Stimulated activated CD4-positive, alpha-beta T cell treated with anti-CD3 and anti-CD28 coated beads, Interleukin-15, amount 100 ng/mL, for 24 hours (primary cell): ENCODE measurements around the gene TSPAN9.

Experiments
- DNase-seq: peaks from one replicate; pipeline ENCODE4 v3.0.0-alpha.2; 2020

TSPAN9 gene

DNA sequence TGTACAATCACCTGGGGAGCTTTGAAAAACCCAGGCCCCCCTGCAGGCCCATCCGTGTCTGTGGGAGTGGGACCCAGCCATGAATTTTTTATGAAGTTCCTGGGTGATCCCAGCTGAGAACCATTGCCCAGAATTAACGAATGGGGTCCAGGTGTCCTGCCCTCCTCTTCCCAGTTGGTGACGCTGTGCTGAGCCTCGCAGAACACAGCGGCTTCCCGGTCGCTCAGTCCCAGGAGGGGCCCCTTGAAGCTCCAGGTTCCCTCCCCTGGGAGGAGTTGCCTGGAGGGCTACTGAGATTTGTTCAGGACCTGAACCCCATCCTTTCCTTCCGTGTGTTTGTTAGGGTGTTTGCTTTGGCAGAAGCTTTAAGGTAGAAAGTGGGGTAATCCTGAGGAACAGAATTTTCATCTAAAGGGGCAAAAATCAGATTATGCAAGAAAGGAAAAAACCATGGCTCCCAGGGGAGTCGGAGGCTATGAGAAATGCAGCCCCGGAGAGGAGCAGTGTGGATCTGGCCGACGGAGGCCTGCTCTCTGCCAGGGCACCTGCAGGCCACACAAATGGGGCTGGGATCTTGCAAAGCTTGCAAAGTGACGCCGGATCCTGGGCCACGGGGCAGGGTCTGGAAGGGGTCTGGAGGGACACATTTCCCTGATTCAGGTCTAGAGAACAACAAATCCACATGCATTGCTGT is 249.1 kb downstream of the TSPAN9 start:
- DNase-seq = no peak

DNA sequence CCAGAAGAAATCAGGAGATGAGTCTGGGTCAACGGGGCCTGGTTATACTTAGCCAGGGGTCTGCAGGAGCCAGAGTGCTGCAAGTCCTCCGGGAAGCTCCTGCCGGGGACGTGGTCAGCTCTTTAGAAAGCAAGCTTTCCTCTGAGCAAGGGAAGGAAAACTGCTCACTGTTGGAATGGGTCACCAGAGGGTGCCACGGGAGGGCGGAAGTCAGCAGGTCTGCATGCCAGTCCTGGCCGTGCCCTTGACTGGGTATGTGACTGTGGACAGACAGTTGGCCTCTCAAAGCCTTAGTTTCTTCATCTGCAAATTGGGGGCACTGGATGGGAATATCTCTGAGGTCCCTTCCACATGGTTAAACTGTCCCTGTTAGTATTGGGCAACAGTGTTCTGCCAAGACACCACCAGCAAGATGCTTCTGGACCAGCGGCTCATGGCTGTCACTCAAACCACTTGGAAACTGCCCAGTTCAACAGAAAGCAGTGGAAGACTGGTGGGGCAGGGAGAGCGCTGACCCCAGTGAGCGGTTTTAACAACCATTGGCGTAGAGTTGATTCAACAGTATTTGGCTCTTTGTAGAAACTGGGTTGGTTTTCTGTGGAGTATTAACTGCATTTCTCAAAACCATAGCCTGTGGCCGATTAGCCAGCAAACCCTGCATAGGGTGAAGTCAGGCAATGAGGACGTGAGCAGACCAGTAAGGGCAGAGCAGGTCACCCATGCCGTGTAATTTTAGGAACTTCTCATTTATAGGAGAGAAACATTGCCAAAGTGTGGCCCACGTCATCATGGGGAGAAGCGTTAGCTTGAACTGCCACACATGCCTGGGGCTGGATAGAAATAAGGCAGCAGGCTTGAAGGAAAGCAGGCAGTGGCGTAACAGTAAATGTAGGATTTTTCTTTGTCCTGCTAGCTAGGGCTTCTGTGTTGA is 249.9 kb downstream of the TSPAN9 start:
- no peak for DNase-seq

DNA sequence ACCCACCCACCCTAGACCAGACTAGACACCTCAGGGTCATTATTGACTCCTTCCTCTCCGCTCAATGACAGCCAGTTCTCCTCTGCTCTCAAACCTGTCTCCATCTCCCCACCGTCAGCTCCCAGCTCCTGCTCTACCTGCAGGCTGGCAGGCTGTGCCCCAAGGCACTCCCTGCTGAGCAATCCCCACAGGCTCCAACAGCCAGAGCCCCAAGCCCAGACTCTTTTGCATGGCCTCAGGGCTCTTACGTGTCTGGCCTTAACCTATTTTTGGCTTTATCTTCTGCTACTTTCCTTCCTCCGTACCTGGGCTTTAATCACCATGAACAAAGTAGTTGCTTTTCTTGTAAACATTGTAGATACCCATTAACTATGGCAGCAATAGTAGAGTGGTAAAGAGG is 250.9 kb downstream of the TSPAN9 start:
- DNase-seq = no peak

DNA sequence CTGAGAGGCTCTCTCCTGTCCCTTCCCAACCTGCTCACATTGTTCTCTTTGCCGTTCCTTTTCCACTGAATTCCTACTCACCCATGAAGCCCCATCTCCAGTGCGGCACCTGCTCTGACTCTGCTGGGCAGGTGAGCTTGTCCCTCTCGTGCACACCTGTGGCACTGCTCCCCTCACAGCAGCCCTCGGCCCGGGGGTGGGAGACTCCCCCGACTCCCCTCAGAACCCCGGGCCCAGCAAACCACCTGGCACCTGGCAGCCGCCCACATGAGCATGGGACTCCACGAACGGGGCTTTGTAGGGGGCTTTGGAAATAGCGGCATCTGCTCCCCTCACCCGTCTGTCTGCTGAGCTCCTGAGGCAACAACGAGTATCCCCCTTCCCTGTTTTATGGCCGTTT is 251.4 kb downstream of the TSPAN9 start:
- DNase-seq = no peak

DNA sequence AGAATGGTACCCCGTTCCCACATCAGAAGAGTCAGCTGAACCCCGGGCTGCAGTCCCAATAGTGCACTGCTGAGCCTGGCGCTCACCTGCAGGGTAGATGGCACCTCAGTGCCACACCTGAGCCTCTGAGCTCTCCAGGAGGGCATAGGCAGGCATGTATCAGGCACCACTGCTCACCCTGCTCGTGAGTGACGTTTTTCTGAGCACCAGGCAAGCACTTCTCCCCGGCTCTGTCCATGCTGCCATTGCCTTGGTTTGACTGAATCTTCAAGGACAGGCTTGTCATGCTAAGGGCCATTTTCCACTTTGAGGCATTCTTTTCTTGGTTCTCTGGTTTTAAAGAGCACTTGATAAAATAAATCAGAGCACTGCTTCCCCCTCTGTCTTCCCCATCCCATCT is 252.2 kb downstream of the TSPAN9 start:
- DNase-seq = no peak

DNA sequence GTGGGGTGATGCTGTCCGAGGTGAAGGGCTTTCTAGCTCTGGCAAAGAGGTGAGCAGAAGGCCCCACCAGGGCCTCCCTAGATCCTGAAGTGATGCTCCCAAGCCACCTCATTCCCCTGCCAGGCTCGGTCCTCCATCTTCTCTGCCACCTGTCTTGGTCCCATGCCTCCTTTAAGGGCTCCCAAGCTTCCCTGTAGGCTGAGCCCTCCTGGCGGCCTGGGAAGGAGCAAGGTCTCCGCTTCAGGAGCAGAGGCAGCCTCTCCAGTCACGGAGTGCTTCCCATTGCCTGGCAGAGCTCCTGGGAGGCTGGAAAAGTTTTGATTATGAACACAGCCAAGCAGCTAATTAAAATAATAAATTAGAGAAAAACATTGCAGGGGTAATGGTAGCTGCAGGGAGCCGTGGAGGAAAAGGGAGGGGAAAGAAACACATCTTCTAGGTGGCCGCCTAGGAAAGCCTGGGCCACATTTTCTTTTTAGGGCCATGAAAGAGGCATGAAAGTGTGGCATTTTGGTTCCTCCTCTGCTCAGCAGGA is 253.9 kb downstream of the TSPAN9 start:
- no peak for DNase-seq

DNA sequence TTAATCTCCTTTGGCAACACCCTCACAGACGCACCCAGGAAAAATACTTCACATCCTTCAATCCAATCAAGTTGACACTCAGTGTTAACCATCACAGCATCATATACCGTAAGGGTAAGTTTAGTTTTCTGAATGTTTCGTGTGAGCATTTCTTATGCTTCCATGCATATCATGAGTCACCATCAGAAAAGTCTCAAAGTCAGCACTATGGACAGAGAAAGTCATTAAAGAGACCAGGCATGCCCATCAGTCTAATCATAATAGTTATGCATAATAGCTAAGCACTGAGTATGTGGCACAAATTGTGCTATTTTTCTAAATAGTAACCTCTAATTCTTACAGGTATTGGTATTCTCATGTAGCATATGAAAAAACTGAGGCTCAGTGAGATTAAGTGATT is 255.0 kb downstream of the TSPAN9 start:
- no peak for DNase-seq

DNA sequence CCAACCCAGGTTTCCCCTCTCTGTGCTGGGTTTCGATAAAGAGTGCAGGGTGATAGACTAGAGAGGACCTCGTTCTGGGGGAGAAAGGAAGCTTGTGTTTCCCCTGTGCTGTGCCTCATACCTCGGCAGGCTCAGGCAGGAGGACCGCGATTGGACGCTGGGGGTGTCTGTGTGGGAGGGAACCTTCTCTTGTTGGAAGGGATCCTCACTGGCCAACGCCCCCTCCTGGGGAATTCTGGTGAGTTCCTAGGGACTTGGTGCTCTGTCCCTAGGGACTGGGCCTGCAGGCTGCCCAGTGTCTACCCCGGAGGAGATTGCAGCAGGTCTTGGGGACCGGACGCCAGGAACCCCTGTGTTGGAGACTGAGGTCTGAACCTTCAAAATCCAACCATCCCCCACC is 256.4 kb downstream of the TSPAN9 start:
- DNase-seq = no peak

DNA sequence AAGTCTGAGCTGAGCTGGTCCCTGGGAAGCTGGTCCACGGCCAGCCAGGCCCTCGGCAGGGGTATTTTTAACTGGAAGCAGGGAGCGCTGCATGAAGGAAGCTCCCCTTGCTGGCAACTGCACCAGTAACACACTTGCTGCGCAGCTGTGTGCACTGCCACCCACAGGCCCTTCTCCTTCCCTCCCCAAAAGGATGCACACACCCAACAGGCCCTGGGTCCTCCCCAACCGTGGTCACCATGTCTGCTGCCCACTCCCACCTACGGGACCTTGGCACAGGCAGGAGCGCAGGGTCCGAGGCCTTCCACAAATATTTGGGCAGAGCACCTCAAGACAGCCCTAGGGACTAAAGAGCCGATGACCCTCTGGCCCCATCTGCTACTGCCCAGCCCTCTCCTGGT is 256.8 kb downstream of the TSPAN9 start:
- DNase-seq = no peak

DNA sequence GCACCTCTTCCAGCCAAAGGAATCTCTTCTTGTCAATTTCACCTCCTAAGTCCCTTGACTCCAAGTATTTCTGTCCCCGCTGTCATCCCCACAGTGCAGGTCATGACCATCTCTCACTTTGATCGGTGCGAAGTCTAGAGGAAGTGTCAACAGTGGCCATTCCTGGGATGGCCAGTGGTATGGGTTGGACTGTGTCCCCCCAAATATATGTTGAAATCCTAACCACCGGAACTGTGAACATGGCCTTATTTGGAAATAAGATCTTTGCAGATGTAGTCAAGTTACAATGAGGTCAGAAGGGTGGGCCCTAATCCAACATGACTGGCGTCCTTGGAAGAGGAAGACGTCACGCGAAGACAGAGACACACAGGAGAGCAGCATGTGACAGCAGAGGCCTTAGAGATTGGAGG is 257.9 kb downstream of the TSPAN9 start:
- DNase-seq = no peak
